Measurements from ENCODE around the gene KANK3. TPM values are rescaled to one million over a fixed set of nuclear protein-coding genes. Genes with fewer than 3 reads are reported as not detected.
A peak's percentile ranks its signal among the peaks of the same experiment; 100 is the strongest.

KANK3 gene
- total RNA-seq (2021) (0.37 and 1.6 TPM in 2 replicates), Bru-seq, nascent RNA (percentile 24 among the genes with signal in this experiment), BruChase-seq, experiment 1, labeled RNA remaining after a 2-hour chase (percentile 28 among the genes with signal in this experiment), BruChase-seq, experiment 2, labeled RNA remaining after a 6-hour chase (percentile 26 among the genes with signal in this experiment)
- long read RNA-seq, partial matches to known transcripts: 0 of 4 reads
- long read RNA-seq, other reads (novel, unspliced or antisense): 3 of 4 reads

DNA sequence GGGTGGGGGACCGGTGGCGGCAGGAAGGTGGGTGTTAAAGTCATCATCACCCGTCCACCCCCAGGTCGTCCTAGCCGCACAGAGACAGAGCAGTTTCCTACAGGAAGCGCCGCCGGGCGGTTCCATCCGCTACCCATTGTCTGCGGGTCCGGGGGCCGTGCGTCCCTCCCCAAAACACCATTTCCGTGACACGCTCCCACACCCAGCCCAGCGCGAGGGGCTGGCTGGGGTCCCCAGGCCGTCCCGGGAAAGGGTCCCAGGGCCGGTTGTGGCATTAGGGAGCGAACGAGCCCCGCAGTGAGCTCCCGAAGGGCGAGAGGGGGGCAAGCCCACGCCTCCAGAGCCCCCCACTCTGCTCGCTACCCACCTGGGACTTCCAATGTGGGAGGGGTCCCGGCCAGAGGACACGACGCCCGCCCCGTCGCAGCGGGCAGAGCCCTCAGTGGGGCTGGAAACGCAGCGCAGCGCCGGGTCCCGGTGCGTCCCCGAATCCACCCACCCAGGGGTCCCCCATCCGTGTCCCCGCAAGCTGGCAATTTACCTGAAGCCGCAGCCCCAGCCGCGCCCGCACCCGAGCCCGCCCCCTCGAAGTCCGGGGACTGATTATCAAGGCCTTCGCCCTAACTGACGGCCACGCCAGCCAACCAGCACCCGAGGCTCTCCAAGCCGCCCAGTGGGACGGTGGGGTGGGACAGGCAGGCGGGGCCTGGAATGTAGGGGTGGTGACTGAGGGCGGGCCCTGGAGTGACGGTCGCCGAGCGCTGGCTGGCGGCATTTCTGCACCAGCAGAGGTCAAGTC is at the start of gene KANK3:
Gene KANK3, minus strand, starts transcription at position 579 of the 799 bp plus-strand sequence. CDS start 5,434 bp downstream, outside the sequence.
- H2AFZ ChIP-seq: no peak within 1 kb of the TSS

DNA sequence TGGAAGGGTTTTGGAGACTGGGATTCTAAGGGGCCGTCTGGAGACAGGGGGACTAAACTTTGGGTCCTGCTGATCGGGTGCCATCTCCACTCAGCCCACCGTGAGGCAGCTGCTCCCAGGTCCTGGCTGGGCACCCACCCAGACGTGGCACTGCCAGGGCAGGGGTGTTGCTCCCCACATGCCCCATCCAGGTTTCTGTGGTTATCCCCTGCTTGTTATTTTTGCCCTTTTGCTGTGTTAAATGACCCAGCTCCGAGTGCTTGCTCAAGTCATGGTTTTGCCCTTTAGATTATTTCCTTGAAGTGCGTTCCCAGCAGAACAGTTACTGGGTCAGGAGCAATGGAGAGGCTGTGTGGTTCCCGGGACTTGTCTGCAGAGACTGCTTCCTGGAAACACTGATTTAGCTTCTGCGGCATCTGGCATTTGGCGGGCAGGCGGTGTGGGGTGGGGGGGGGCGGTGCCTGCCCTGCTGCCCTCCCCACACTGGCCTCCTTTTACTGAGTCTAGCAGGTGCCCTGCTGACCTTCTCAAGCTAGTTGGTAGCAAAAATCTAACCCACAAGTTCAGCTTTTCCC is 49.0 kb upstream of the KANK3 start:
- Histone ChIP-seq H3K4me1 (replicated peaks; ENCODE audit: insufficient read depth) (peaks cover 41% of the 10 kb centered on the region), H2AFZ (no peak overlapping the region), H3K27ac (no peak overlapping the region), H3K27me3 (ENCODE audit: insufficient read depth, low read depth) (no peaks in the 10 kb centered on the region), H3K9me2 (ENCODE audit: insufficient read depth) (no peaks in the 10 kb centered on the region), H3K4me2 (no peak overlapping the region), H4K20me1 (ENCODE audit: insufficient read depth) (peaks cover 59% of the 10 kb centered on the region), H3F3A (ENCODE audit: insufficient read depth, low read depth) (peaks cover 32% of the 10 kb centered on the region), H3K36me3 (ENCODE audit: low read depth) (no peaks in the 10 kb centered on the region), H3K79me2 (ENCODE audit: low read depth) (peaks cover 80% of the 10 kb centered on the region), H3K9me3 (ENCODE audit: insufficient read depth, low read depth) (no peaks in the 10 kb centered on the region; the same call in 1 of the 2 replicates), H3K4me3 (no peak overlapping the region)
- no TSS peak for BruUV-seq (replicated peaks)
- ChIA-PET CTCF (no interaction called here), POLR2A (ENCODE audit: unreplicated experiment) (no interaction called here)
- intact Hi-C loops (cut with micrococcal nuclease; ENCODE audit: unreplicated experiment): no loop called here
- DNase-seq: no peak
- TF ChIP-seq EZH2 (IDR thresholded peaks at IDR 0.05; ENCODE audit: low read depth): no peak
- TF ChIP-seq, protein P1, sequence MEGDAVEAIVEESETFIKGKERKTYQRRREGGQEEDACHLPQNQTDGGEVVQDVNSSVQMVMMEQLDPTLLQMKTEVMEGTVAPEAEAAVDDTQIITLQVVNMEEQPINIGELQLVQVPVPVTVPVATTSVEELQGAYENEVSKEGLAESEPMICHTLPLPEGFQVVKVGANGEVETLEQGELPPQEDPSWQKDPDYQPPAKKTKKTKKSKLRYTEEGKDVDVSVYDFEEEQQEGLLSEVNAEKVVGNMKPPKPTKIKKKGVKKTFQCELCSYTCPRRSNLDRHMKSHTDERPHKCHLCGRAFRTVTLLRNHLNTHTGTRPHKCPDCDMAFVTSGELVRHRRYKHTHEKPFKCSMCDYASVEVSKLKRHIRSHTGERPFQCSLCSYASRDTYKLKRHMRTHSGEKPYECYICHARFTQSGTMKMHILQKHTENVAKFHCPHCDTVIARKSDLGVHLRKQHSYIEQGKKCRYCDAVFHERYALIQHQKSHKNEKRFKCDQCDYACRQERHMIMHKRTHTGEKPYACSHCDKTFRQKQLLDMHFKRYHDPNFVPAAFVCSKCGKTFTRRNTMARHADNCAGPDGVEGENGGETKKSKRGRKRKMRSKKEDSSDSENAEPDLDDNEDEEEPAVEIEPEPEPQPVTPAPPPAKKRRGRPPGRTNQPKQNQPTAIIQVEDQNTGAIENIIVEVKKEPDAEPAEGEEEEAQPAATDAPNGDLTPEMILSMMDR (conservative IDR thresholded peaks at IDR 0.05): no peak

More for the DNA sequence above, at the start of gene KANK3:
- Histone ChIP-seq H4K20me1 (ENCODE audit: insufficient read depth) (no peaks in the 10 kb centered on the region), H3K9me2 (ENCODE audit: insufficient read depth) (no peaks in the 10 kb centered on the region), H3K4me3 (peak within 1 kb of the TSS; percentile 37; the same call in 1 of the 2 replicates), H3K27me3 (ENCODE audit: insufficient read depth, low read depth) (no peaks in the 10 kb centered on the region), H3K36me3 (ENCODE audit: low read depth) (no peaks in the 10 kb centered on the region), H3K79me2 (ENCODE audit: low read depth) (no peaks in the 10 kb centered on the region), H3K4me1 (replicated peaks; ENCODE audit: insufficient read depth) (peaks cover 8% of the 10 kb centered on the region; the same call in 1 of the 2 replicates), H3K9me3 (ENCODE audit: insufficient read depth, low read depth) (no peaks in the 10 kb centered on the region), H3K4me2 (peak within 1 kb of the TSS; percentile 73), H3K27ac (no peak within 1 kb of the TSS), H3F3A (ENCODE audit: insufficient read depth, low read depth) (peaks cover 14% of the 10 kb centered on the region)
- intact Hi-C loops (cut with micrococcal nuclease; ENCODE audit: unreplicated experiment): no loop called here
- TF ChIP-seq, protein P1 (conservative IDR thresholded peaks at IDR 0.05): no peak
- no peak for TF ChIP-seq EZH2 (IDR thresholded peaks at IDR 0.05; ENCODE audit: low read depth)
- ChIA-PET CTCF (no interaction called here), POLR2A (ENCODE audit: unreplicated experiment) (interaction anchor here (0.6 kb wide), 1 partner anchor 414 kb away, joined by 3 read pairs; no protein-coding TSS in a partner anchor)
- BruUV-seq (replicated peaks): no TSS peak
- DNase-seq: peak; percentile 92 to 96

Measured in PC-9 (cell line).